ENCODE results near the gene PIK3CA.
A peak's percentile ranks its signal among the peaks of the same experiment; 100 is the strongest.
"Not testable (repeated sequence)": the region's sequence is repeated elsewhere in the genome, so short reads cannot be mapped to it uniquely, and the experiment has no call there.

The PIK3CA gene

DNA sequence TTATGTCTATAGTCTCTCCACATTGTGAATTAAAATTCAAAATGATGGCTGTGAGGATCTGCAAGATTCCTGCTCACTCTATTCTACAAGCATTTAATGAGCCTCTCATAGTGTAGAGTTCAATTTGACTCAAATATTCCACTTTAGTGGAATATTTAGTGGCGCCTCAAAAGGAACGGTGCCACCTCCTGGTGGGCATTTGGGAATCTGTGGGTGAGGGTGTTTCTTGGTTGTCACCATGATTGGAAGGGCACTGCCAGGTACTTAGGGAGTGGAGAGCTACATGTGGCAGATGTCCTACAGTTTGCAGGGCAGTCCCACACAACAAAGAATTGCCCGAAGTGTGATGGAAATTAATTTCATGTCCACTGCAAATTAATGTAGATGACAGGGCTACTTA is 124.2 kb downstream of the PIK3CA start:
- peak; percentile 62 for TF ChIP-seq CTCF (conservative IDR thresholded peaks at IDR 0.05; ENCODE audit: low read depth, low read length)
- peak; percentile 39 for DNase-seq (ENCODE audit: low read depth)
- no peak overlapping the region for H3K4me3 ChIP-seq (ENCODE audit: low read depth, low read length)

- H3K4me3 ChIP-seq (ENCODE audit: low read depth, low read length); DNase-seq (ENCODE audit: low read depth): not testable (repeated sequence)
Observed at GRCh38 chr3:179274434-179274833, 126.3 kb downstream of the PIK3CA start.

DNA sequence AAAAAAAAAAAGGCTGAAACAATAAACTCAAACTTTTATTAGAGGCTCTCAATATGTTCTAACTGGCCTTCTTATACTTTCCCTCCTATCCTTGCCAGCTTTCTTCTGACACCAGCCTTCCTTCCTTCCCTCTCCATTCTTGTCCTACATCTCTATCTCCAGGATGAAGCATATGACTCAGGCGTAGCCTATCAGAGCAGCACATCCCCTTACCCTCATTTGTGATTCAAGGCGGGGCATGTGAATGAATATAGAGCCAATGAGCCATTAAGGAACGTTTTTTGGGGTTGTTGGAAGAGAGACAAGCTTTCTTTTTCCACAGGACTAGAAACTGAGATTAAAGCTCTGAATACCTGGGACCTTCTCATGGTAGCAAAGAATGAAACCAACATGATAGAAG is 127.8 kb downstream of the PIK3CA start:
- no peak overlapping the region for H3K4me3 ChIP-seq (ENCODE audit: low read depth, low read length)
- no peak for DNase-seq (ENCODE audit: low read depth)
- TF ChIP-seq CTCF (conservative IDR thresholded peaks at IDR 0.05; ENCODE audit: low read depth, low read length) = no peak

- no peak overlapping the region for H3K4me3 ChIP-seq (ENCODE audit: low read depth, low read length)
- no peak for DNase-seq (ENCODE audit: low read depth)
- TF ChIP-seq CTCF (conservative IDR thresholded peaks at IDR 0.05; ENCODE audit: low read depth, low read length) = no peak
Observed at GRCh38 chr3:179276743-179277142, 128.6 kb downstream of the PIK3CA start.

DNA sequence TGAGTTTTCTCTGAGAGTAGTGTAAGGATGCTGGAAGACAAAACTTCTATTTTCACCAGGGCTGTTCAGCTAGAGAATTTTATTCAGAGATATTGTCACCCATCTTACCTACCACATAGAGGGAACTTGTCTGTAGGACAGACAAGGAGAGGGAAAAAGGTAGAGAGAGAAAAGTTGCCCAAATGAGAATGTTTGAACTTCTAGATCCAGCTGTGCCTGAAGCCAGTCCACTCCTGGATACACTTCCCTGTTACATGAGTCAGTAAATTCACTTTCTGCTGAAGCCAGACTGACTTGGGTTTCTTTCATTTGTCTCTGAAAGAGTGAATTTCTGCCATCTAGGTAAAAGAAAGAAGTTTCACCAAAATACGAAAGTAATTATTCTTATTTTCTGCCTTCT is 130.0 kb downstream of the PIK3CA start:
- TF ChIP-seq CTCF (conservative IDR thresholded peaks at IDR 0.05; ENCODE audit: low read depth, low read length) = no peak
- DNase-seq (ENCODE audit: low read depth) = no peak
- H3K4me3 ChIP-seq (ENCODE audit: low read depth, low read length) = no peak overlapping the region

GRCh38 chr3:179278932-179279693 is 131.0 kb downstream of the PIK3CA start:
- H3K4me3 ChIP-seq (ENCODE audit: low read depth, low read length) = no peak overlapping the region
- TF ChIP-seq CTCF (conservative IDR thresholded peaks at IDR 0.05; ENCODE audit: low read depth, low read length) = no peak
- no peak for DNase-seq (ENCODE audit: low read depth)

DNA sequence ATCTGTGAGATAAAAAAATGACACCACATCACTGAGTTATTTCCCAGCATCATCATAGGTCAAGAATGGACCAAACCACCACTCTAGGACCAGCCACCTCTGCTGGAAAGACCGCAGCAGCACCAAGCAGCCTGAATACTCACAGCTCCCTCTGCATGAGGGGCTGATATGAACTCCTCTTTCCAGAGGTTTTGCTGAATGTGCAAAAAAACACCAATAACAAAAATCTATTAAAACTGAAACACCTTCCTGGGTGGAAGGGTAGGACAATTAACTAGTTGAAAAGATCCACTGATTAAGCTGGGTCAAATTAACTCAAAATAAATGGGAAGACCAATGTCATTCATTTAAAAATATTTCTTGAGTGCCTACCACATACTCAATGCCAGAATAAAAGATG is 131.7 kb downstream of the PIK3CA start:
- no peak overlapping the region for H3K4me3 ChIP-seq (ENCODE audit: low read depth, low read length)
- TF ChIP-seq CTCF (conservative IDR thresholded peaks at IDR 0.05; ENCODE audit: low read depth, low read length) = no peak
- DNase-seq (ENCODE audit: low read depth) = no peak

Data from choroid plexus epithelial cell (primary cell).